Measurements from ENCODE around the gene HOXA11.

HOXA11 gene

DNA sequence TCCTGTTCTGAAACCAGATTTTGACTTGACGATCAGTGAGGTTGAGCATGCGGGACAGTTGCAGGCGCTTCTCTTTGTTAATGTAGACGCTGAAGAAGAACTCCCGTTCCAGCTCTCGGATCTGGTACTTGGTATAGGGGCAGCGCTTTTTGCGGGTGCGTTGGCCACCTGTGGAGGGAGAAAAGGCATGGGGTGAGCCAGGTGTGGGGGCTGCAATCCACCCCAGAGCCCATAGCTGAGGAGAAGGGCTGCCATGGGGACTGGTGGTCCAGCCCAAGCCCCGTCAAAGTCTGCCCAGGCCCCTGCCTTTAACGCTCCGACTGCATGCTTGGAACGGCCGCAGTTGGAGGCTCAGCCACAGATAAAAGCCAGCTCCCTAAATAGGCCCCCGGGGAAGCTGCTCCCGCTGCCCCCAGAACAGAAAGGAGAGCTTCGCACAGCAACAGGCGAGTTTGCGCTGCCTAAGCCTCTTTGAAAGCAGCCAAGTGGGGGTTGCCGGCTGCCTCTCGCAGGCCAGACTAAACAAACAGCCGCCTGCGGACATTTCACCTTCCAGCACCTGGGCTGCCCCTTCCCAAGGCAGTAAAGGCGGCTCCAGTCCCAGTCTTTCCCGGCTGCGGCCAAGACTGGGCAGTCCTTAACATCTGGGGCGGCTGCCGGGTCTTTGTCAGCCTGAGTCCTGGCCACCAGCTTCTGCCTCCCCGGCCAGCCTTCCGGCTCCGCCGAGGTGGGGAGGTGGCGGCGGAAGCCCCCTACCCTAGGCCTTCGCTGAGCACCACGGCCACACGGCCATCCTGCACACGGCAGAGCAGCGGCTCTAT, 2.0 kb downstream of the HOXA11 start:
- TF ChIP-seq SIN3A (IDR thresholded peaks at IDR 0.05; ENCODE audit: borderline replicate concordance, insufficient read depth, low read length) (no peak), POLR2AphosphoS5 (IDR thresholded peaks at IDR 0.05; ENCODE audit: low read depth, low read length) (no peak), FOXP2 (optimal IDR thresholded peaks at IDR 0.05; ENCODE audit: borderline replicate concordance, extremely low read depth, extremely low read length, insufficient read depth) (no peak), TAF1 (IDR thresholded peaks at IDR 0.05; ENCODE audit: borderline replicate concordance, insufficient read depth, low read length) (no peak)
- TF ChIP-seq, protein P1, sequence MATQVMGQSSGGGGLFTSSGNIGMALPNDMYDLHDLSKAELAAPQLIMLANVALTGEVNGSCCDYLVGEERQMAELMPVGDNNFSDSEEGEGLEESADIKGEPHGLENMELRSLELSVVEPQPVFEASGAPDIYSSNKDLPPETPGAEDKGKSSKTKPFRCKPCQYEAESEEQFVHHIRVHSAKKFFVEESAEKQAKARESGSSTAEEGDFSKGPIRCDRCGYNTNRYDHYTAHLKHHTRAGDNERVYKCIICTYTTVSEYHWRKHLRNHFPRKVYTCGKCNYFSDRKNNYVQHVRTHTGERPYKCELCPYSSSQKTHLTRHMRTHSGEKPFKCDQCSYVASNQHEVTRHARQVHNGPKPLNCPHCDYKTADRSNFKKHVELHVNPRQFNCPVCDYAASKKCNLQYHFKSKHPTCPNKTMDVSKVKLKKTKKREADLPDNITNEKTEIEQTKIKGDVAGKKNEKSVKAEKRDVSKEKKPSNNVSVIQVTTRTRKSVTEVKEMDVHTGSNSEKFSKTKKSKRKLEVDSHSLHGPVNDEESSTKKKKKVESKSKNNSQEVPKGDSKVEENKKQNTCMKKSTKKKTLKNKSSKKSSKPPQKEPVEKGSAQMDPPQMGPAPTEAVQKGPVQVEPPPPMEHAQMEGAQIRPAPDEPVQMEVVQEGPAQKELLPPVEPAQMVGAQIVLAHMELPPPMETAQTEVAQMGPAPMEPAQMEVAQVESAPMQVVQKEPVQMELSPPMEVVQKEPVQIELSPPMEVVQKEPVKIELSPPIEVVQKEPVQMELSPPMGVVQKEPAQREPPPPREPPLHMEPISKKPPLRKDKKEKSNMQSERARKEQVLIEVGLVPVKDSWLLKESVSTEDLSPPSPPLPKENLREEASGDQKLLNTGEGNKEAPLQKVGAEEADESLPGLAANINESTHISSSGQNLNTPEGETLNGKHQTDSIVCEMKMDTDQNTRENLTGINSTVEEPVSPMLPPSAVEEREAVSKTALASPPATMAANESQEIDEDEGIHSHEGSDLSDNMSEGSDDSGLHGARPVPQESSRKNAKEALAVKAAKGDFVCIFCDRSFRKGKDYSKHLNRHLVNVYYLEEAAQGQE (IDR thresholded peaks at IDR 0.05; ENCODE audit: insufficient read depth in 1 of 2, low read depth in 2 of 2, low read length in 2 of 2), result no peak

DNA sequence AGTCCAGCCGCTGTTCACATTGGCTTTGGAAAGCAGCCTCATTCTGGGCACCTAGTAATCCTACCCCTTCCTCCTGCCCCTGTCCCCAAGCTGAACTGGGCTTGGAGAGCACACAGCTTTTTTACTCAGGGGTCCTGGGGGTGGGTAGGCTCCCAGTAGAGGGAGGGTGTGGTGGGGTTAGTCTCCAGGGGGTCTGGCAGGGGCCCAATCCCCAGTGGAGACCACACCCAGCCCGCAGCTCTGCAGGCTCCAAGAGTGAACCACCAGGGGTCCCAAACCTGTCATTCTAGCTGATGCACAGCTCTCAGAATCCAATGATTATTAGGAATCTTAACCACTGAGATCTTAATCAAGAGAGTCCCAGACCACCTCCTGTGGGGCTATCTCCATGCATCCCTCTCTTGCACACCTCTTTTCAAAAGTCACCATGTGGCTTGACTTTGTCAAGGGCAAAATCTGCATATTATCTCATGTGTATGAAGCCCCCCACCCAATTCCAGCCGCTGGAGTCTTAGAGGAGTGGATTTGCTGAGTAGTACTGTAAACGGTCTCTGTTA, 2.7 kb downstream of the HOXA11 start:
- TF ChIP-seq TAF1 (IDR thresholded peaks at IDR 0.05; ENCODE audit: borderline replicate concordance, insufficient read depth, low read length) (no peak), POLR2AphosphoS5 (IDR thresholded peaks at IDR 0.05; ENCODE audit: low read depth, low read length) (no peak), SIN3A (IDR thresholded peaks at IDR 0.05; ENCODE audit: borderline replicate concordance, insufficient read depth, low read length) (no peak), FOXP2 (optimal IDR thresholded peaks at IDR 0.05; ENCODE audit: borderline replicate concordance, extremely low read depth, extremely low read length, insufficient read depth) (no peak)
- TF ChIP-seq, protein P1 (IDR thresholded peaks at IDR 0.05; ENCODE audit: insufficient read depth in 1 of 2, low read depth in 2 of 2, low read length in 2 of 2), result no peak

DNA sequence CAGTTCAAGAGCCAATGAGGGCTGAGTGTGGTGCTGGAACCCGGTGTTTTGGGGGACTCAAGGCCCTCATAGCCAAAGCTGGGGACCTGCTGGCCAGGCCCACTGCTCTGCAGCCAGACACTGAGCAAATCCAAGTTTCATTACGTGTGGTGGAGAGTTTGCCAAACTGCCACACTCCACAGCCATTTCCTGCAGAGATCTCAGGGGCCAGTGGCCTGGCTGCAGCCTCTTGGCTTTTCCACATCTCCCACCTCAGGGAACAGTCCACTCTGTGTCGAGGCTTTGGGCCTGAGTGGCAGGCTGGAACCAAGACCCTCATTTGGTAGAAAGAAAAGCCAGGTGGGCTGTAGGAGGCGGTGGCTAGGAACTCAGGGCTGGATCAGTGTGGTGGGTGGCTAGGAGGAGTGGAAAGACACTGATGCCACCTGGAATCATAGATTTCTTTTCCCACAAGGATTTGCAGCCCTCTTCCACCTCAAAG, 3.2 kb downstream of the HOXA11 start:
- no peak for TF ChIP-seq TAF1 (IDR thresholded peaks at IDR 0.05; ENCODE audit: borderline replicate concordance, insufficient read depth, low read length)
- TF ChIP-seq, protein P1 (IDR thresholded peaks at IDR 0.05; ENCODE audit: insufficient read depth in 1 of 2, low read depth in 2 of 2, low read length in 2 of 2), result no peak
- no peak for TF ChIP-seq SIN3A (IDR thresholded peaks at IDR 0.05; ENCODE audit: borderline replicate concordance, insufficient read depth, low read length)
- TF ChIP-seq FOXP2 (optimal IDR thresholded peaks at IDR 0.05; ENCODE audit: borderline replicate concordance, extremely low read depth, extremely low read length, insufficient read depth), result no peak
- no peak for TF ChIP-seq POLR2AphosphoS5 (IDR thresholded peaks at IDR 0.05; ENCODE audit: low read depth, low read length)

DNA sequence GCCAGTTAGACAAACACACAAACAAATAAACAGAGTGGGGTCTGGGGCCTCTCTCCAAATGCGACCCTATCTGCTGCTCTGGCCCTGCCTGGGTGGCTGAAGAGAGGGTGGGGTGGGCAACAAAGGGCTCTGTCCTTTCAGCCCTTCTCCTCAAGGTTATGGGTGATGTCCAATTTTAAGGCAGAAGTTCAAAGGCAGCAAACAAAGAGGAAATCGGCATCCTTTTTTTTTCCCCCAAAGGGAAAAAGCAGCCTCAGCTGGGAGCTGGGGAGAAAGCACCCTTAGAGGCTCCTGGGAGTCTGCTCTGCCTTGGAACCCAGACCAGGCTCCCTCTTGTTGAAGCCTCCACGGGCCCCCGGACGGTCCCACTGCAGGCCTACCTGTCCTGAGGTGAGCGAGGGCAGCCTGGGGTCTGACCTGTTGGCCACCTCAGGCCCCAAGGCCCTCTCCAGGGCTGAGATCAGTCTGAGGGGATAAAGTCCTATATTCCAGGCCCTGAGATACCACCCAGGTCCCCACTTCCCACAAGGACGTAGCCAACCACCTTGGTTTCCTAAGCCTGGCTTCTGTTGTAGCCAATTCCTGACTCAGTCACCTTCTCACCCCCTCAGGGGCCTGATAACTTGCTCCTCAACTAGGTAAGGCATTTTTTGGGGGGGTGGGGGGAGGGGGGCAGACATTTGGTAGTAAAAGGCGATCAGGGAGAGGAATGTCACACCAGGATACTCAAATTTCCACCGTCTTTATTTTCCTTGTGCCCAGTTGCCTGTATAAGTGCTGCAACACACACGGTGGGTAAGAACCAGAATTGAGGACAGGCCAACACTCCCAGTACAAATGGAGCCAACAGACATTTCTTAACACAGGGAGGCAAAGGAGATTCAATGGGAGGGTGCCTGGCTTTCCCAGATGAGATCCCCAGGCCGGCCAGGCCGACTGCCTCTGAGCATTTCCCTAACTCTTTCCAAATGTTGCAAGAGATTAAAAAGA, 4.3 kb downstream of the HOXA11 start:
- no peak for TF ChIP-seq FOXP2 (optimal IDR thresholded peaks at IDR 0.05; ENCODE audit: borderline replicate concordance, extremely low read depth, extremely low read length, insufficient read depth)
- no peak for TF ChIP-seq TAF1 (IDR thresholded peaks at IDR 0.05; ENCODE audit: borderline replicate concordance, insufficient read depth, low read length)

Data from PFSK-1 (cell line).